ENCODE measurements around the gene NRCAM.
"Not testable (repeated sequence)": the region's sequence is repeated elsewhere in the genome, so short reads cannot be mapped to it uniquely, and the experiment has no call there.

NRCAM gene

DNA sequence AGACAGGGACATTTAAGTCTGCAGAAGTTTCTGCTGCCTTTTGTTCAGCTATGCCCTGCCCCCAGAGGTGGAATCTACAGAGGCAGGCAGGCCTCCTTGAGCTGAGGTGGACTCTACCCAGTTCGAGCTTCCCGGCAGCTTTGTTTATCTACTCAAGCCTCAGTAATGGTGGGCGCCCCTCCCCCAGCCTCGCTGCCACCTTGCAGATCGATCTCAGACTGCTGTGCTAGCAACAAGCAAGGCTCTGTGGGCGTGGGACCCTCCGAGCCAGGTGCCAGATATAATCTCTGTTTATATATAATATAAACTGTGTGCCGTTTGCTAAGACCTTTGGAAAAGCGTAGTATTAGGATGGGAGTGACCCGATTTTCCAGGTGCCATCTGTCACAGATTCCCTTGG is 63.1 kb downstream of the NRCAM start:
- DNase-seq, result not testable (repeated sequence)

DNA sequence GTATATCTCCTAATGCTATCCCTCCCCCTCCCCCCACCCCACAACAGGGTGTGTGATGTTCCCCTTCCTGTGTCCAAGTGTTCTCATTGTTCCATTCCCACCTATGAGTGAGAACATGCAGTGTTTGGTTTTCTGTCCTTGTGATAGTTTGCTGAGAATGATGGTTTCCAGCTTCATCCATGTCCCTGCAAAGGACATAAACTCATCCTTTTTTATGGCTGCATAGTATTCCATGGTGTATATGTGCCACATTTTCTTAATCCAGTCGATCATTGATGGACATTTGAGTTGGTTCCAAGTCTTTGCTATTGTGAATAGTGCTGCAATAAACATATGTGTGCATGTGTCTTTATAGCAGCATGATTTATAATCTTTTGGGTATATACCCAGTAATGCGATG is 68.5 kb downstream of the NRCAM start:
- DNase-seq, result not testable (repeated sequence)

DNA sequence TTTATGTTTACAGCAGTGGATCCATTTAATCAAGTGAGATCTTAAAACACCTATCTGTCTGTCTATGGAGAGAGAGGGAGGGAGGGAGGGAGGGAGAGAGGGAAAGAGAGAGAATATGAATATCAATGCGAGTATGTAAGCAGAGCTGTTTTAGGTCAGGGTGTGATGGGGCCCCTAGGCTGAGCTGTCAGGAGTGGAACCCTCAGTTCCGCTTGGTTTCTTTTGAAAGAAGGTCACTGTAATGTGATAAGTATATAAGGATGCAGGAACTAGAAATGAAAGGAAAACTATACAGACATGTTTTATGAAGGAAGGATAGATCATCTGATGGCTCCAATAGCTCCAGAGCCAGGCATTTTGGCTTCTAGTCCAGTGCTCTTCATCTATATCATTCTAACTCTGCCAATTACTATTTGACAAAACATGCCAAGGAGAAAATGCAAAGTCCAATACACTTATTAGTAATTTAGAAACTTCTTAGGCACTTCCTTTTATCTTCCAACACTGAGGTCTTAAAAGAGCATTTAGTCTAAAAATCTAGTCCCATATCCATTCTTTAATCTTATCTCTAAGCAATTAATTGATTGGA is 70.3 kb downstream of the NRCAM start:
- no peak for DNase-seq

DNA sequence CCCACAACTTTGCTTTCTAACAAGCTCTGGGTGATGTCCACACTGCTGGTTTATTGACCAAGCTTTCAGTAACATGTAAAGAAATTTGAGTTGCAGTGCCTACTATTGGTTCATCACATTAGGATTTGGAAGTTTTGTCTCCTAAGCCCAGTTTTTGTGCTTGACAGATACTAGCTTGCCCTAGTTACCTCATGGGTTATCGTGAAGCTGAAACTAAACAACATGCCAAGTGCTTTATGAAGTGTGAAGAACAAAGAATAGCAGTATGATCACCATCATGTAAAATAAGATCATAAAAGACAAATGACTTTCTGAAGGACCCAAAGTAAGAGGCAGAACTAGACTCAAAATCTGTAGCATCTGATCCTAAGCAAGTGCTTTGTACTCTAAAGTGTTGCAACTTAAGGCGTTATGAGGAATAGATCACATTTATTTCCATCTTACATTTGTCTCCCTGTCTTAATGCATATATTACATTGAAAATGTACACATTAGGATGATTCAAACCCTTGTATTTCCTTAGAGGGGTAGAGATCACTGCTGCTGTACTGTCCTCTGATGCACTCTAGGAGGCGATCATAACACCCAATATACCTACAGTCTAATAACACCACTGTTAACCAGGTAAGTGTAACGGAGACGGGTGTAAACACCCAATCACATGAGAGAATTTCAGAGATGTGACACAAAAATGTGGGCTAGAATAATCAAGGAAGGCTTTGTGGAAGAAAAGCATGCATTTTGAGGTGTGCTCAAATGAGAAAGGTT is 71.3 kb downstream of the NRCAM start:
- no peak for DNase-seq

DNA sequence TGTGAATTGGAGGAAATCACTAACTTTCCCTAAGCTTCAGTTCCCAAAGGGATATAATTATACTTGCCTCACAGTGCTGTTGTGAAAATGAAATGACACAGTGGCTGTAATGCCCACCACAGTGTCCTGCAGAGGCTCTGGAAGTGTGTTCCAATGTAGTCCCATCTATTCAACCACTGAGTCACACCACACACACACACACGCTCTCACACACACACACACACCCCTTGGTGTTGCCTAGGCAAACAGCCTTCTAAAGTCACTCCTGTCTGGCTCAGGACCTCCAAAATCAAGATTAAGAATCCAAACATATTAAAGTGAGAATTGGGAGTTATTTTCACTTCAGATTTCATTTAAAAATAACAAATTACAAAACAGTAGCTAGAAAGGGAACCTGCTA is 73.3 kb downstream of the NRCAM start:
- DNase-seq, result no peak

DNA sequence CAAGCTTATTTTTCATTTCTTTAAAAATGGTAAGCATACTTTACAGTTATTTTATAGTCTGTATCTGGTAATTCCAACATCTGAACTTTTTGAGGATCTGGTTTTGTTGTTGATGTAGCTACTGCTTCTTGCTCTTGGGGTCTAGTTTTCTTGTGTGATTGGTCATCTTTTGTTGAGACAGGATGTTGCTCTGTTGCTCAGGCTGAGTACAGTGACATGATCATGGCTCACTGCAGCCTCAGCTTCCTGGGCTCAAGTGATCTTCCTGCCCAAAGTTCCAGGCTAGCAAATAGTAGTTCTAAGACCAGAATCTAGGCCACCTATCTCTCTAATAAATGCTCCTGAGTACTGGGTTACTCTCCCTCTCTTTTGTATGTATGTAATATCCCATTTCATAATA is 75.7 kb downstream of the NRCAM start:
- no peak for DNase-seq

DNA sequence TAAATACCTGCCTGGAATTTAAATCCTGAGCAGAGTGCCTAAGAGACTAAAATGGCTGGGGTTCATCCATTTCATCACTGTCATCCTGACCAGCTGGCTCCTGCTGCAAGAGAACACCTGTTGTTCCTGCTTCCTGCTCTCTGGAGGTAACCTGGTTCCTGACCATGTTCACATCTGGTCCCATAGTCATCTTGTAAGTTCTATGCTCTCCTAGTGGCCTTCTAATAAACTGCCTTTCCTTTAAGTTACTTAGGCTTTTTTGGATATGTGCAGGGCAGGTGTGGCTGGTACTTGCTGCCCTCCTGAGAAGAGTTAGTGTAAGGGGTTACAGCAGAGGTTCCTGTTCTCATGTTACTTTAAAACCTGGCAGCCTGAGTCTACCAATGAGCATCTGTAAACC is 80.0 kb downstream of the NRCAM start:
- DNase-seq, result no peak

DNA sequence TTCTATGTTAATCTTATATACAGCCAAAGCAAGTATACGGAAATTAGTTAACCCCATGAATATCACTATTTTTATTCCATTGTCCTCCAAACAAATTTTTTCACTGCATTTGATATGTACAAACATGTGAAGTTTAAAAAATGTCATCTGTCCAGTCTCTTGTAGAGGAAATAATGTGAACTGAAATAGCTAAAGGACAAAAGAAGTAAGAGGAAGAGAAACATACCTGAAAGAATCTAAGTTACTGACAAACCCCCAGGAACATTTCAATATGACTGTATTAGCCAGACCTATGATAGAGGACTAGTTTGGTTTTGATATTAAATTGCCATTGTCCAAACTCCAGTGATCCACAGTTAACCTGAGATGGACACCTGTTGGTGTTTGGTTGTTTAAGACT is 80.6 kb downstream of the NRCAM start:
- no peak for DNase-seq

DNA sequence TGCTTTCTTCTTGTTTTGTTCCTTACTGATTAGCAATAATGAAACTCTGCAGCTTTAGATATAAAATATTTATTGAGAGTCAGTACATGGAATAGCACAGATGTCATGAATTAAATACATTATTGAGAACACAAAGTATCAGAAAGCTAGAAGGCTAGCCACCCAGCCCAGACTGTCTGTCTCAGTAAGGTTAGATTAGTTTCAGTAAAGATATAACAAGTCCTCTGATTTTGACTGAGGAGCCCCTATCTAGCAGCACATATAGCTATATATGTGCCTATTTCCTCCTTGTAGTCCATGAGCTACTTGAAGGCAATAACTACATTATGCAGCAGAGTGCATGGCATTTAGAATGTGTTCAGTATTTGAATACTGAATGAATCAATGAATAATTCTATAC is 81.3 kb downstream of the NRCAM start:
- no peak for DNase-seq

DNA sequence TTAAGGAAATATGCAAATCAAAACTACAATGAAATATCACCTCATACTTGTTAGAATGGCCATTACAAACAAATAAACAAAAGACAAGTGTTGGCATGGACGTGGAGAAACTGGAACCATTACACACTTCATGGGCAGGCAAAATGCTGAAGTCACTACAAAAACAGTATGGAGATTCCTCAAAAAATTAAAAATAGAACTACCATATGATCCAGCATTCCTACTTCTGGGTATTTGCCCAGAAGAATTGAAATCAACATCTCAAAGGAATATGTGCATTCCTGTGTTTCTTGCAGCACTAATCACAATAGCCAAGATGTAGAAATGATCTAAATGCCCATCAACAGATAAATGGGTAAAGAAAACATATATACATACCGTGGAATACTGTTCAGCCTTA is 83.6 kb downstream of the NRCAM start:
- no peak for DNase-seq

DNA sequence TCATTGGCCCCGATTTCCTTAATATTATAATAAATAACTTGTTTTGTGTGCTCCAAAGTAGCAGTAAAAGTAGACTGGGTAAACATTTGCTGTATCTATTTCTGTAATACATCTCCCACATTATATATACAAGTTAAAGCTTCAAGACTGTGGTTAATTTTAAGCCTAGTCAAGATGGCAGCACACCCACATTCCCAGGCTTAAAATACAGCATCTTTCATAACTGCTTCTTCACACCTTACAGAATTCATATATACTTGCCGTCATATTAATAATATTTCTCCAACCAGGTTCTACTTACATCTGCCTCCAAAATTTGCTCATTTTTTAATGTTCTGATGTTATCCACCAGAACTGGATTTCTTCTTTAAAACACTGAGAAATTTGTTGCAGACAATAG is 85.6 kb downstream of the NRCAM start:
- no peak for DNase-seq

DNA sequence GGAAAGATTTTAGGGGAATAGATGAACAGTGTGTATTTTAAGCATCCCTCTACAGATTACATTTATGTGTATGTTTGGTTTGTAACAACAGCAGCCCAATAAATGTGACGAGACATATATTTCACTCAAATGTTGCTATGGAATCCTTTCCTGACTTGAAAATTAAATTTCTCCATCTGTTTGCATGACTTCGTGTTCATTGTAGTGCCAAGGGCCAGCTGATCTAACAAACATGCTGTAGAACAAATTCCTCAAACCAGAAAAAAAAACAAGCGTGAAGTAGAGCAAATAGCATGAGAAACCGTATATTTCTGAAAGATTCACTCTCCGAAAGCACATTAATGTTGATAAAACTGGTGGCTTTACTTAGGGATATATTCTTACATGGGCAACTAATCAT is 87.8 kb downstream of the NRCAM start:
- DNase-seq, result no peak

DNA sequence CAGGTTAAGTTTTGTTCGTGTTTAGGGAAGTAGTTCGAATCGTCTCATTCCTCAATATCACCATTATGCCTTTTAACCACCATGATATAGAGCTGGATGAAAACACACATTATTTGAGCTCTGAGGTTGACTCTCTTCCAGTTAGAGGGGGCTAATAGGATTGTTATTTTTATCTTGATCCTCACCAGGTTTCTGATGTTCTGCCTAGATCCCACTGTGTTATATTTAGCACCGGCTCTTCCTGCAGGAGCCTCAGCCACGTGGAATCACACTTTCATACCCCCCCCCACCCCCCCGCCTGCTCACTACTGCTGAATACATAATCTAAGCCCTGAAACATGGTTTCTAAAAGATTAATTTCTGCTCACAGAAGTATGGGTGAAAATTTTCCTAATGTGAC is 88.3 kb downstream of the NRCAM start:
- no peak for DNase-seq

DNA sequence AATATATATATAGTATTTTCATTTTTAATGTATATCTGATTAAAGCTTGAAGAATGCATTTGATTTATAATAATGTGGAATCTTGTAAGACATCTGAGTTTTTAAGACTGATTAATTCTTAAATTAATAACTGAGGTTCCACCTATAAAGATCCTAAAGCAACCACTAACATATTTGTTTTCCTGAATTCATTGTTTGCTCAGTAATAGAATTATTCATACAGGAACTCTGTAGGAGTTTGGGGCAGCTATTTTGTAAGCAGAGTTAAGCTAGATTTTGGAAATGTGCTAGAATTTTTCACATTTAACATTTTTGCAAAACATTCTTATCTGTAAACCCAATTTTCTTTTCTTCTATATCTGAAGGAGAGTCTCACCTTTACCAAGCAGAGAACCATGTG is 88.9 kb downstream of the NRCAM start:
- no peak for DNase-seq

DNA sequence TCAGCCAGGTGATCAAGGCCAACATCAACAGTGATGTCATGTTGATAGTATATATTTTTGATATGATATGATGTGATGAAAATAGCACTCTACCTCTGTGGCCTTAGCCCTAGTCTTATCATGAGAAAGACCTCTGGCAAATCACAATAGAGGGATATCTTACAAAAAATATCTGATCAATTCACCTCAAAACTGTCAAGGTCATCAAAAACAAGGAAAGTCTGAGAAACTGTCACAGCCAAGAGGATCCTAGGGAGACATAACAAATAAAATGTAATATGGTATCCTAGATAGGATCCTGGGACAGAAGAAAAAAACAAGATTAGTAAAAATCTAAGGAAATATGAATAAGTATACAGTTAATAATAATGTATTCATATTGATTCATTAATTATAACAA is 92.6 kb downstream of the NRCAM start:
- DNase-seq, result no peak

DNA sequence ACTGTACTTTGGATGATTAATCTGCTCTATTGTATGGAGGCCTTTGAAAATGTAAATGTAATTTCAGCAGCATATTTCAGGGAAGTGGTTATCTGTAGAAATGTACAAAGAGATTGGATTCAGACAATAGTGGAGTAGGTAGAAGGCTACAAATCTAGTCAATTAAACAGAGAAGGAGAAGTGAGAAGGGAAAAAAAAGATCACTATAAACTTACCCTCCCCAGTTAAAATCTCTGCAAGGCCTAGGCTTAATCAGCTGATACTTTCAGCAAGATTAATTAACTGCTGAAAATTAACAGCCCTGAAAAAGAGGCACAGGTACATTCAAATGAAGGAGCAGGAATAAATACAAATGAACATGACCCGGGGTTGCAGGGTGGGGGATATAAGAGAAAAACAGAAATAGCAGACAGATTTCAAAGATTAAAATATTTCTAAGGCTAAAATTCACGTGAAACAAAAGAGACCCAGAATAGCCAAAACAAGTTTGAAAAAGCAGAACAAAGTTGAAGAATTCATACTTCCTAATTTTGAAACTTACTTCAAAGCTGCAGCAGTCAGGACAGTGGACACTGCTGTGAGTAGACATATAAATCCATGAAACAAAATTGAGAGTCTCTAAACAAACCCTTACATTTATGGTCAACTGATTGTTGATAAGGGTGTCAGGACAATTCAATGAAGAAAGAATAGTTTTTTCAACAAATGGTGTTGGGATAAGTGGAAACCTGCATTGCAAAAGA is 96.0 kb downstream of the NRCAM start:
- DNase-seq, result no peak

DNA sequence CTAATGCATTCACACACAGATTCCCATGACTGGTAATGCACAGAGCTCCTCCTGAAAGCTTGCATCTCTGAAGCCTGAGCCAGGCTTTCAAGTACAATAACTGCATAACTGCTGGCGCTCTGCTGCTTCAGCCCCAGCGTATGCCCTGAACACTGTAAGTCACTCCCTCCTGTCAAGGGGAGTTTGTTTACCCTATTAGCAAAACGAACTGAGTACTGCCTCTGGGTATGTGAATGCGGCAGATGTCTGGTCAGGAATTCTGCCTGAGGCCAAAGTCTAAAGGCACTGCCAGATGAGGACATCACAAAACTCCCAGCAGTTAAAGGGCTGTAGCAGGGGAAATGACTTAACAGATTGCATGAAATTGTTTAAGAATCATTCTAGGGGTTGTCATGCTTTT is 97.7 kb downstream of the NRCAM start:
- DNase-seq, result no peak

DNA sequence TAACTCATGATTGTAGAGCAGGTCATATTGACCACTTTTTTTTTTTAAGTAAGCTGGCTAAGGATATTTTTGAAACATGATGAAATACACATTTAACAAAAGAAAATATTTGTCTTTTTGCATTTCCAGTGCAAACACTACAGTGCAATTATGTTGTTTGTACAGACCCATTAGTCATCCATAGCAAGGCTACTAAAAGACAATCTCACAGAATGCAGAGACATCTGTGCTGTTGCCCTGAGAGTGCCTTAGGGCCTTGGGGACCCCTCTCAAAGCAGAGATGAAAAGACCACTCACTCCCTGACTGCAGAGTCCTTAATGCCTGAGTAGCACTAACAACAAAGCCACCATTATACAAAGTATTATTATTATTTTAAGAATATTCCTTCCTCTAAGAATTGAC is 104.5 kb downstream of the NRCAM start:
- no peak for DNase-seq

DNA sequence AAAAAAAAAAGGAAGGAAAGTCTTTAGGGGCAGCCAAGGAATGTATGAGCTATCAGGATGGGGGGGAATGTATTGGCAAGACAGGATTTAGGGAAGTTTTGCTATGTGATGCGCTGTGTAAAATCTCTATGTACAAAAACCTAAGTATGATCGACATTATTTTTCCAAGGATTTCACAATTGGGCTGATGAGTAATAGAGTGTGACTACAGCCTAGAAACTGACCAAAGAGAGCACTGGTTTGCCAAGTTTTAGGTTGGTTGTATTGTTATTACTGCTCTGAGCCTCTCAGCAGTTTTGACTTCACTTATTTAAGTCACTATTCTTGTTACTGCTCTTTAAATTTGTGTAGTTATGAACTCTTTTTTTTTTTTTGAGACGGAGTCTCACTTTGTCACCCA is 107.3 kb downstream of the NRCAM start:
- no peak for DNase-seq

DNA sequence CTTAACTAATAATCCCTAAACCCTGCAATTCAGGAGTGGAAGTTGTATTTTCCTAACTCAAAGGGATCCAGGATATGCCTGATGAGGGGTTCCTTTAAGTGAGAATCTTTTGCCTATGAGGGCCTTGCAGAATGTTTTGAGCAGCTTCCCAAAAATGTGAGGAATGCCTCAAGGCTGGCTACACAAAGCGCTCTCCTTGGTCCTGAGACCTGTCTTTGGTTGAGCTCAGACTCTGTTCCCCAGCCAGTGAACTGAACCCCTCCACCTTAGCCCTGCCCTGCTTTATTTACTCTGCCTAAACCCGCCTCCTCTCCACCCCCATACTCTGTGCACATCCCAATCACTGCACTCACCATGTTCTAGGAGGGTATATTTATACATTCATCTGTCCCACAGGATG is 108.6 kb downstream of the NRCAM start:
- DNase-seq, result no peak

DNA sequence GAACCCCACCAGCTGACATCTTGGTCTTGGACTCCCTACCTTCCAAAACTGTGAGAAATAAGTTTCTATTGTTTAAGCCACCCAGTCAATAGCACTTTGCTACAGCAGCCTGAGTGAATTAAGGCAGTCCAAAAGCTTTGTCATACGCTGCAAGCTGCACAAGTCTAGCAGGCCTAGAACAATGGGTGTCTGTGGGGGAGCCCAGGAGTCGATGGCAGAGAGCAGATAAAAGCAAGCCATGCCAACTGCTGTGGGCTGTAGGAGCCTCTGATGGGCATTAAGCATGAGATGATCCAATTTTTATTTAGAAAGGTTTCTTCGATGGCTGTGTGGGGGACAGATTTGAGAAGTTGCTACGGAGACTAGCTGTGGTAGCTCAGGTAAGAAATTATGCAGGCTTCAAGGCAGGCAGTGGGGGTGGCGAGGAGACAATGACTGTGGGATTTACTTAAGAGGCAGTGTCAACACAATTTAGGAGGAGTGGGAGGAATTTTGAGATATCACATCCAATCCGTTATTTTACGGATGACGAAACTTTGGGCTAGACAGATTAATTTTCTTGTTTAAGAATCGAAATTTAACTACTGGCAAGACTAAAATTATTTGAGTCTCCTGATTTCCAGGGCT is 110.4 kb downstream of the NRCAM start:
- DNase-seq, result no peak

DNA sequence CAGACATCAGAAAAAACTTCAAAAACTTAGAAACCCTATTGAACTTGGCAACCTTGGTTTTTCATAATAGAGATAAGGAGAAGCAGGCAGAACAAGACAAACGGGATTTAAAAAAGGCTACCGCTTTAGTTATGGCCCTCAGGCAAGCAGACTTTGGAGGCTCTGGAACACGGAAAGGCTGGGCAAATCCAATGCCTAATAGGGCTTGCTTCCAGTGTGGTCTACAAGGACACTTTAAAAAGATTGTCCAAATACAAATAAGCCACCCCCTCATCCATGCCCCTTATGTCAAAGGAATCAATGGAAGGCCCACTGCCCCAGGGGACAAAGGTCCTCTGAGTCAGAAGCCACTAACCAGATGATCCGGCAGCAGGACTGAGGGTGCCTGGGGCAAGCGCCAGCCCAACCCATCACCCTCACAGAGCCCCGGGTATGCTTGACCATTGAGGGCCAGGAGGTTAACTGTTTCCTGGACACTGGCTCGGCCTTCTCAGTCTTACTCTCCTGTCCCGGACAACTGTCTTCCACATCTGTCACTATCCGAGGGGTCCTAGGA is 115.3 kb downstream of the NRCAM start:
- no peak for DNase-seq

DNA sequence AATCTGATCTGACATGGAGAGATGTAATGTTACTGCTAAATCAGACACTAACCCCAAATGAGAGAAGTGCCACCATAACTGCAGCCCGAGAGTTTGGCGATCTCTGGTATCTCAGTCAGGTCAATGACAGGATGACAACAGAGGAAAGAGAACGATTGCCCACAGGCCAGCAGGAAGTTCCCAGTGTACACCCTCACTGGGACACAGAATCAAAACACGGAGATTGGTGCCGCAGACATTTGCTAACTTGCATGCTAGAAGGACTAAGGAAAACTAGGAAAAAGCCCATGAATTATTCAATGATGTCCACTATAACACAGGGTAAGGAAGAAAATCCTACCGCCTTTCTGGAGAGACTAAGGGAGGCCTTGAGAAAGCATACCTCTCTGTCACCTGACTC is 115.8 kb downstream of the NRCAM start:
- DNase-seq, result not testable (repeated sequence)
